HK-2 (cell line): ENCODE data around the gene ADAM23.

ENCODE experiments used
- DNase-seq: peaks from one replicate; pipeline ENCODE4 v3.0.0-alpha.2; 2018; ENCODE audit not compliant: unreplicated experiment

Gene ADAM23

GRCh38 chr2:206642075-206643025 lies 199.0 kb downstream of the ADAM23 start, which contains the start of gene FAM237A:
Gene FAM237A (plus strand): TSS chr2:206642487. CDS start chr2:206644237, 1,750 bp downstream.
- DNase-seq = peak; percentile 18

GRCh38 chr2:206647985-206648384 lies 204.7 kb downstream of the ADAM23 start:
- DNase-seq = no peak

GRCh38 chr2:206657087-206657486 lies 213.8 kb downstream of the ADAM23 start:
- no peak for DNase-seq

GRCh38 chr2:206665251-206665650 lies 221.9 kb downstream of the ADAM23 start:
- DNase-seq = no peak
